ENCODE measurements around the gene ANAPC13.

ANAPC13 gene

GRCh38 chr3:134503266-134503665 is 17.5 kb upstream of the ANAPC13 start:
- H3K4me3 ChIP-seq: no peak overlapping the region

GRCh38 chr3:134496471-134497071 is 10.8 kb upstream of the ANAPC13 start:
- Histone ChIP-seq H3K36me3 (replicated peaks) (peaks cover 5% of the 10 kb centered on the region), H3K4me1 (0 out of 2 replicates have a peak, but pooled peaks cover 2% of the 10 kb centered on the region), H3K9me3 (no peaks in the 10 kb centered on the region), H3K27me3 (ENCODE audit: low read depth) (no peaks in the 10 kb centered on the region), H3K4me3 (no peak overlapping the region)
- no peak for DNase-seq (ENCODE audit: low spot score in 2 of 2)
- in situ Hi-C loops (cut with MboI; ENCODE audit: low sequenced_read_pairs): loop anchor here (25.0 kb wide), 1 partner anchor 834 kb away; the partner anchor contains the start of gene TOPBP1

More at GRCh38 chr3:134503266-134503665, 17.5 kb upstream of the ANAPC13 start:
- Histone ChIP-seq H3K4me1 (no peaks in the 10 kb centered on the region), H3K36me3 (replicated peaks) (no peaks in the 10 kb centered on the region; the same call in 1 of the 2 replicates), H3K27me3 (ENCODE audit: low read depth) (no peaks in the 10 kb centered on the region), H3K9me3 (no peaks in the 10 kb centered on the region)
- in situ Hi-C loops (cut with MboI; ENCODE audit: low sequenced_read_pairs): no loop called here
- DNase-seq (ENCODE audit: low spot score in 2 of 2): no peak

GRCh38 chr3:134495980-134496379 is 10.2 kb upstream of the ANAPC13 start:
- Histone ChIP-seq H3K4me1 (0 out of 2 replicates have a peak, but pooled peaks cover 3% of the 10 kb centered on the region), H3K27me3 (ENCODE audit: low read depth) (0 out of 2 replicates have a peak, but pooled peaks cover 1% of the 10 kb centered on the region), H3K9me3 (no peaks in the 10 kb centered on the region), H3K4me3 (no peak overlapping the region), H3K36me3 (replicated peaks) (peaks cover 5% of the 10 kb centered on the region)
- DNase-seq (ENCODE audit: low spot score in 2 of 2): no peak
- in situ Hi-C loops (cut with MboI; ENCODE audit: low sequenced_read_pairs): loop anchor here (25.0 kb wide), 1 partner anchor 834 kb away; the partner anchor contains the start of gene TOPBP1

- H3K9me3 ChIP-seq: no peaks in the 10 kb centered on the region
- peaks cover 5% of the 10 kb centered on the region for H3K36me3 ChIP-seq (replicated peaks)
- in situ Hi-C loops (cut with MboI; ENCODE audit: low sequenced_read_pairs): loop anchor here (25.0 kb wide), 1 partner anchor 832 kb away; the partner anchor contains the start of gene TOPBP1
- H3K4me3 ChIP-seq: no peak overlapping the region
- no peak for DNase-seq (ENCODE audit: low spot score in 2 of 2)
- H3K4me1 ChIP-seq: 0 out of 2 replicates have a peak, but pooled peaks cover 3% of the 10 kb centered on the region
- 0 out of 2 replicates have a peak, but pooled peaks cover 2% of the 10 kb centered on the region for H3K27me3 ChIP-seq (ENCODE audit: low read depth)
Measured at GRCh38 chr3:134494495-134494894, 8.7 kb upstream of the ANAPC13 start.

GRCh38 chr3:134487406-134487805 is 1.6 kb upstream of the ANAPC13 start:
- H3K36me3 ChIP-seq (replicated peaks): peaks cover 5% of the 10 kb centered on the region
- in situ Hi-C loops (cut with MboI; ENCODE audit: low sequenced_read_pairs): loop anchor here (25.0 kb wide), 1 partner anchor 825 kb away; the partner anchor contains the start of gene TOPBP1
- DNase-seq (ENCODE audit: low spot score in 2 of 2): no peak
- H3K9me3 ChIP-seq: no peaks in the 10 kb centered on the region
- H3K4me3 ChIP-seq: peak overlapping the region; percentile 75
- H3K4me1 ChIP-seq: peaks cover 11% of the 10 kb centered on the region
- 0 out of 2 replicates have a peak, but pooled peaks cover 2% of the 10 kb centered on the region for H3K27me3 ChIP-seq (ENCODE audit: low read depth)

GRCh38 chr3:134486577-134487041 is 824 bp upstream of the ANAPC13 start:
- H3K36me3 ChIP-seq (replicated peaks): peaks cover 11% of the 10 kb centered on the region
- H3K9me3 ChIP-seq: no peaks in the 10 kb centered on the region
- peak overlapping the region; percentile 75 for H3K4me3 ChIP-seq
- in situ Hi-C loops (cut with MboI; ENCODE audit: low sequenced_read_pairs): loop anchor here (25.0 kb wide), 1 partner anchor 824 kb away; the partner anchor contains the start of gene TOPBP1
- DNase-seq (ENCODE audit: low spot score in 2 of 2): no peak
- peaks cover 9% of the 10 kb centered on the region for H3K4me1 ChIP-seq
- H3K27me3 ChIP-seq (ENCODE audit: low read depth): 0 out of 2 replicates have a peak, but pooled peaks cover 2% of the 10 kb centered on the region

- Histone ChIP-seq H3K4me1 (peaks cover 8% of the 10 kb centered on the region), H3K4me3 (peak overlapping the region; percentile 75), H3K36me3 (replicated peaks) (peaks cover 25% of the 10 kb centered on the region), H3K9me3 (no peaks in the 10 kb centered on the region), H3K27me3 (ENCODE audit: low read depth) (no peaks in the 10 kb centered on the region)
- in situ Hi-C loops (cut with MboI; ENCODE audit: low sequenced_read_pairs): loop anchor here (25.0 kb wide), 1 partner anchor 823 kb away; the partner anchor contains the start of gene TOPBP1
- peak in 1 of 2 experiments; percentile 28 for DNase-seq (ENCODE audit: low spot score in 2 of 2)
Measured at GRCh38 chr3:134485075-134485717, 589 bp downstream of the ANAPC13 start.

GRCh38 chr3:134483195-134483900 is 2.4 kb downstream of the ANAPC13 start:
- peaks cover 21% of the 10 kb centered on the region for H3K4me1 ChIP-seq
- no peaks in the 10 kb centered on the region for H3K27me3 ChIP-seq (ENCODE audit: low read depth)
- H3K36me3 ChIP-seq (replicated peaks): peaks cover 44% of the 10 kb centered on the region
- no peak for DNase-seq (ENCODE audit: low spot score in 2 of 2)
- in situ Hi-C loops (cut with MboI; ENCODE audit: low sequenced_read_pairs): loop anchor here (25.0 kb wide), 1 partner anchor 821 kb away; the partner anchor contains the start of gene TOPBP1
- H3K4me3 ChIP-seq: no peak overlapping the region
- no peaks in the 10 kb centered on the region for H3K9me3 ChIP-seq

- Histone ChIP-seq H3K4me3 (no peak overlapping the region), H3K9me3 (no peaks in the 10 kb centered on the region), H3K36me3 (replicated peaks) (peaks cover 46% of the 10 kb centered on the region), H3K27me3 (ENCODE audit: low read depth) (no peaks in the 10 kb centered on the region), H3K4me1 (peaks cover 25% of the 10 kb centered on the region)
- DNase-seq (ENCODE audit: low spot score in 2 of 2): no peak
- in situ Hi-C loops (cut with MboI; ENCODE audit: low sequenced_read_pairs): loop anchor here (25.0 kb wide), 1 partner anchor 820 kb away; the partner anchor contains the start of gene TOPBP1
Measured at GRCh38 chr3:134482622-134483021, 3.2 kb downstream of the ANAPC13 start.

- DNase-seq (ENCODE audit: low spot score in 2 of 2): no peak
Measured at GRCh38 chr3:134481166-134481565, 4.6 kb downstream of the ANAPC13 start.

GRCh38 chr3:134480546-134480945 is 5.2 kb downstream of the ANAPC13 start:
- no peak for DNase-seq (ENCODE audit: low spot score in 2 of 2)
- in situ Hi-C loops (cut with MboI; ENCODE audit: low sequenced_read_pairs): loop anchor here (25.0 kb wide), 1 partner anchor 818 kb away; the partner anchor contains the start of gene TOPBP1
- Histone ChIP-seq H3K4me1 (peaks cover 37% of the 10 kb centered on the region), H3K4me3 (no peak overlapping the region), H3K27me3 (ENCODE audit: low read depth) (no peaks in the 10 kb centered on the region), H3K9me3 (no peaks in the 10 kb centered on the region), H3K36me3 (replicated peaks) (peaks cover 46% of the 10 kb centered on the region)

More at GRCh38 chr3:134481166-134481565, 4.6 kb downstream of the ANAPC13 start:
- Histone ChIP-seq H3K4me3 (no peak overlapping the region), H3K27me3 (ENCODE audit: low read depth) (no peaks in the 10 kb centered on the region), H3K9me3 (no peaks in the 10 kb centered on the region), H3K4me1 (peaks cover 36% of the 10 kb centered on the region), H3K36me3 (replicated peaks) (peaks cover 46% of the 10 kb centered on the region)
- in situ Hi-C loops (cut with MboI; ENCODE audit: low sequenced_read_pairs): loop anchor here (25.0 kb wide), 1 partner anchor 819 kb away; the partner anchor contains the start of gene TOPBP1

GRCh38 chr3:134477938-134478337 is 7.8 kb downstream of the ANAPC13 start:
- in situ Hi-C loops (cut with MboI; ENCODE audit: low sequenced_read_pairs): loop anchor here (10.0 to 25.0 kb wide), 2 partner anchors 543 to 816 kb away; partner anchors contain the start of gene TOPBP1
- DNase-seq (ENCODE audit: low spot score in 2 of 2): peak in 1 of 2 experiments; percentile 97
- peaks cover 46% of the 10 kb centered on the region for H3K36me3 ChIP-seq (replicated peaks)
- H3K4me3 ChIP-seq: no peak overlapping the region
- no peaks in the 10 kb centered on the region for H3K9me3 ChIP-seq
- no peaks in the 10 kb centered on the region for H3K27me3 ChIP-seq (ENCODE audit: low read depth)
- peaks cover 33% of the 10 kb centered on the region for H3K4me1 ChIP-seq

- Histone ChIP-seq H3K4me3 (no peak overlapping the region), H3K9me3 (no peaks in the 10 kb centered on the region), H3K36me3 (replicated peaks) (peaks cover 36% of the 10 kb centered on the region), H3K27me3 (ENCODE audit: low read depth) (no peaks in the 10 kb centered on the region), H3K4me1 (peaks cover 33% of the 10 kb centered on the region)
- in situ Hi-C loops (cut with MboI; ENCODE audit: low sequenced_read_pairs): loop anchor here (10.0 to 25.0 kb wide), 2 partner anchors 542 to 815 kb away; partner anchors contain the start of gene TOPBP1
- DNase-seq (ENCODE audit: low spot score in 2 of 2): peak in 1 of 2 experiments; percentile 43
Measured at GRCh38 chr3:134477002-134477401, 8.8 kb downstream of the ANAPC13 start.

Measured in HAP-1 (cell line).